ENCODE data around the gene PRPS1.

Gene PRPS1

DNA sequence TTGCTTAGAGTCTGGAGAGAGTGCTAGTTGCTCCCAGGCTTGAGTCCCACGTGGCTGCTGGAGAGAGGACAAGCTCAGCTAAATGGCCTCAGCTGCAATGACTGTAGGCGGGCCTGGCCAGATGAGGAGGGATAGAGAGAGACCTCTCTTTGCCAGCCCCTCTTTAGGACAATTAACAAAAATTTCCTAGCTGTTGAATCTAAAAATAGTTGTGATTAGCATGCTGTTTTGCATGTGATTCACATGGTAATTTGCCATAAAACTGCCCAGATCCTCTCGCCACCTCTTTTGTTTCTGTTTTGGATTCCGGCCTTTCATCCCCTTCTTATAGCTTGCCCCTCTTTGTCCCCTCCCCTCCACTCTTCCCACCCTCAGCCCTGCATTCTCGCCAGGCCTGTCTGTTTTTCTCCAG, 28.9 kb upstream of the PRPS1 start:
- POLR2A ChIA-PET: interaction anchor here (1.3 to 2.7 kb wide), 2 partner anchors 12 to 29 kb away, joined by 3 to 8 read pairs; partner anchors contain the start of gene PRPS1
- no peak for DNase-seq (ENCODE audit: extremely low spot score)
- CTCF ChIA-PET: no interaction called here
- TF ChIP-seq FOXM1 (IDR thresholded peaks at IDR 0.05; ENCODE audit: borderline replicate concordance) (no peak), ZNF384 (IDR thresholded peaks at IDR 0.05) (no peak), CTBP1 (IDR thresholded peaks at IDR 0.05; ENCODE audit: borderline replicate concordance) (no peak), TARDBP (IDR thresholded peaks at IDR 0.05) (no peak), SP1 (IDR thresholded peaks at IDR 0.05) (no peak), HDGF (IDR thresholded peaks at IDR 0.05; ENCODE audit: borderline replicate concordance) (no peak), NFRKB (IDR thresholded peaks at IDR 0.05) (no peak), LEF1 (IDR thresholded peaks at IDR 0.05; ENCODE audit: borderline replicate concordance) (no peak), SUZ12 (IDR thresholded peaks at IDR 0.05) (no peak), ELF4 (IDR thresholded peaks at IDR 0.05) (no peak), BHLHE40 (IDR thresholded peaks at IDR 0.05; ENCODE audit: borderline replicate concordance) (no peak), FOXK2 (IDR thresholded peaks at IDR 0.05) (no peak), L3MBTL2 (conservative IDR thresholded peaks at IDR 0.05) (no peak), FOXA1 (IDR thresholded peaks at IDR 0.05) (no peak), ARNT (IDR thresholded peaks at IDR 0.05) (no peak)
- TF ChIP-seq, protein P1, sequence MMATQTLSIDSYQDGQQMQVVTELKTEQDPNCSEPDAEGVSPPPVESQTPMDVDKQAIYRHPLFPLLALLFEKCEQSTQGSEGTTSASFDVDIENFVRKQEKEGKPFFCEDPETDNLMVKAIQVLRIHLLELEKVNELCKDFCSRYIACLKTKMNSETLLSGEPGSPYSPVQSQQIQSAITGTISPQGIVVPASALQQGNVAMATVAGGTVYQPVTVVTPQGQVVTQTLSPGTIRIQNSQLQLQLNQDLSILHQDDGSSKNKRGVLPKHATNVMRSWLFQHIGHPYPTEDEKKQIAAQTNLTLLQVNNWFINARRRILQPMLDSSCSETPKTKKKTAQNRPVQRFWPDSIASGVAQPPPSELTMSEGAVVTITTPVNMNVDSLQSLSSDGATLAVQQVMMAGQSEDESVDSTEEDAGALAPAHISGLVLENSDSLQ (IDR thresholded peaks at IDR 0.05): no peak

DNA sequence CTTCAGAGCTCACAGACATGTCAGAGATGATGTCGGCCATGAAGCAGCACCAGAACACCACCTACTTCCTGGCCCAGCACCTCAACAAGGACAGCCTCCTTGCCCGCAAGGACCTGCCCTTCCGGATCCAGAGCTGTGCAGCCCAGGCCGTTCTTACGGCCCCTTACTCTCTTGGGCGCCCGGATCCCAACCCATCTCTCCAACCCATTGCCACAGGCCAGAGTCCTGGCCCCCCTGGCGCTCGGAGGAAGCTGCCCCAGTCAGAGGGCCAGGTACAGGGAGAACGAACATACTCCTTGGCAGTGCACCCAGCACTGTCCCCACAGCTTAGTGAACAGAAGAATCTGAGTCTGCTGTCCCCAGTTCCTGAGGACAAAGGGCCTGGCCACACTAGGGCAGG, 27.9 kb upstream of the PRPS1 start:
- DNase-seq (ENCODE audit: extremely low spot score): no peak
- ChIA-PET CTCF (no interaction called here), POLR2A (interaction anchor here (1.3 to 2.7 kb wide), 2 partner anchors 13 to 28 kb away, joined by 3 to 8 read pairs; partner anchors contain the start of gene PRPS1)
- no peak for TF ChIP-seq ZNF384 (IDR thresholded peaks at IDR 0.05)
- TF ChIP-seq FOXA1 (IDR thresholded peaks at IDR 0.05): no peak
- TF ChIP-seq NFRKB (IDR thresholded peaks at IDR 0.05): no peak
- no peak for TF ChIP-seq FOXM1 (IDR thresholded peaks at IDR 0.05; ENCODE audit: borderline replicate concordance)
- no peak for TF ChIP-seq SP1 (IDR thresholded peaks at IDR 0.05)
- TF ChIP-seq FOXK2 (IDR thresholded peaks at IDR 0.05): no peak
- TF ChIP-seq BHLHE40 (IDR thresholded peaks at IDR 0.05; ENCODE audit: borderline replicate concordance): no peak
- TF ChIP-seq, protein P1 (IDR thresholded peaks at IDR 0.05): no peak
- TF ChIP-seq HDGF (IDR thresholded peaks at IDR 0.05; ENCODE audit: borderline replicate concordance): no peak
- TF ChIP-seq TARDBP (IDR thresholded peaks at IDR 0.05): no peak
- no peak for TF ChIP-seq ARNT (IDR thresholded peaks at IDR 0.05)
- no peak for TF ChIP-seq SUZ12 (IDR thresholded peaks at IDR 0.05)
- no peak for TF ChIP-seq LEF1 (IDR thresholded peaks at IDR 0.05; ENCODE audit: borderline replicate concordance)
- TF ChIP-seq L3MBTL2 (conservative IDR thresholded peaks at IDR 0.05): no peak
- no peak for TF ChIP-seq ELF4 (IDR thresholded peaks at IDR 0.05)
- TF ChIP-seq CTBP1 (IDR thresholded peaks at IDR 0.05; ENCODE audit: borderline replicate concordance): no peak

DNA sequence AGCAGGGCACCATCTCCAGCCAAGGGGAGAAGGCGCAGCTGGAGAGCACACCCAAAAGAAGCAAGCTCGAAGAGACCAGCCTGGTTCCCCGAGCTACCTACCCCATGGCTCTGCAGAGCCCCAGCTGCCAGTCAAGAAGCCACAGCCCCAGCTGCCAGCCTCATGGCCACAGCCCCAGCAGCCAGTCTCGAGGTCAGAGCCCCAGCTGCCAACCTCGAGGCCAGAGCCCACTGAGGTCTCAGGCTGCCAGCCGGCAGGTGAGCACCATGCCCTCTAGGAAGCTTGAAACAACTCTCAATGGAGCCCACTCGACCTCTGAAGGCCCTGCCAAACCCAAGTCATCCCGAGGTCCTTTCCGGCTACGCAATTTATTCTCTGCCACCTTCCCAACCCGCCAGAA, 27.0 kb upstream of the PRPS1 start:
- POLR2A ChIA-PET: interaction anchor here (2.7 kb wide), 1 partner anchor 27 kb away, joined by 8 read pairs; the partner anchor contains the start of gene PRPS1
- no peak for DNase-seq (ENCODE audit: extremely low spot score)
- CTCF ChIA-PET: no interaction called here
- TF ChIP-seq L3MBTL2 (conservative IDR thresholded peaks at IDR 0.05) (no peak), ARNT (IDR thresholded peaks at IDR 0.05) (no peak), ZNF384 (IDR thresholded peaks at IDR 0.05) (no peak), CTBP1 (IDR thresholded peaks at IDR 0.05; ENCODE audit: borderline replicate concordance) (no peak), FOXM1 (IDR thresholded peaks at IDR 0.05; ENCODE audit: borderline replicate concordance) (no peak), ELF4 (IDR thresholded peaks at IDR 0.05) (no peak), FOXA1 (IDR thresholded peaks at IDR 0.05) (no peak), HDGF (IDR thresholded peaks at IDR 0.05; ENCODE audit: borderline replicate concordance) (no peak), NFRKB (IDR thresholded peaks at IDR 0.05) (no peak)

DNA sequence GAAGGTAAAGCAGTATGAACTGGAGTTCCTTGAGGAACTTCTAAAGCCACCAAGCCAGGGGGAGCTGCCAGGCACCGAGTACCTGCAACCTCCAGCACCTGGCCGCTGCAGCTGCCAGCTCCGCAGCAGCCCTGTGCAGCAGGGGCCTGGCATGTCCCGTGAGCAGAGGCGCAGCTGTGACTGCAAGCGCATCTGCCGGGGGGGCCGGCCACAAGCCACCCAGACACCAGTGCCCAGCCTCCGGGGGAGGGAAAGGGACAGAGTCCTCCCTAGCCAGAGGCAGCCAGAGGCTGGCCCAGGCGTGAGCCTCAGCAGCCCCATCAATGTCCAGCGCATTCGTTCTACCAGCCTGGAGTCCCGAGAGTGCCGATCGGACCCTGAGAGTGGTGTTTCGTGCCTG, 26.6 kb upstream of the PRPS1 start:
- POLR2A ChIA-PET: interaction anchor here (2.1 kb wide), 1 partner anchor 27 kb away, joined by 8 read pairs; the partner anchor contains the start of gene PRPS1
- DNase-seq (ENCODE audit: extremely low spot score): no peak

DNA sequence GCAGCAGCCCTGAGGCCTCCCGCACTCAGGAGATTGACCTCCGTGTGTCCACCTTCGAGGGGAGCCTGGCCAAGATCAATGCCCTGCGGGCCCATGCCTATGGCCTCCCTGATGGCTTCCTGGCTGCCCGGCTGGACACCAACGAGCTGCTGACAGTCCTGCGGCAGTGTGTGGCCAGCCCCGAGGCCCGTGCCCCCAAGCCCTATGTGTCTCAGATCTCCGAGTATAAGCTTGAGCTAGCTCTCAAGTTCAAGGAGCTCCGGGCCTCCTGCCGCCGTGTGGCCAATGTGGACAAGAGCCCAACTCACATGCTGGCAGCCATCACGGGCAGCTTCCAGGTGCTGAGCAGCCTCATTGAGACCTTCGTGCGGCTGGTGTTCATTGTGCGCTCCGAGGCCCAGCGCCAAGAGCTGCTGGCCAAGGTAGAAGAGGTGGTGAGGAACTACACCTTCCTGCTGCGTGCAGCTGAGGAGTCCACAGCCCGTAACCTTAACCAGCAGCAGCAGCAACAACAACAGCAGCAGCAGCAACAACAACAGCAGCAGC, 25.5 kb upstream of the PRPS1 start:
- ChIA-PET POLR2A (interaction anchor here (1.1 to 2.1 kb wide), 2 partner anchors 24 to 26 kb away, joined by 3 to 8 read pairs; partner anchors contain the start of gene PRPS1), CTCF (no interaction called here)
- TF ChIP-seq ZNF384 (IDR thresholded peaks at IDR 0.05): no peak
- no peak for TF ChIP-seq SUZ12 (IDR thresholded peaks at IDR 0.05)
- no peak for TF ChIP-seq FOXA1 (IDR thresholded peaks at IDR 0.05)
- TF ChIP-seq HDGF (IDR thresholded peaks at IDR 0.05; ENCODE audit: borderline replicate concordance): no peak
- TF ChIP-seq FOXM1 (IDR thresholded peaks at IDR 0.05; ENCODE audit: borderline replicate concordance): no peak
- TF ChIP-seq, protein P1 (IDR thresholded peaks at IDR 0.05): no peak
- no peak for TF ChIP-seq TARDBP (IDR thresholded peaks at IDR 0.05)
- no peak for TF ChIP-seq CTBP1 (IDR thresholded peaks at IDR 0.05; ENCODE audit: borderline replicate concordance)
- no peak for TF ChIP-seq BHLHE40 (IDR thresholded peaks at IDR 0.05; ENCODE audit: borderline replicate concordance)
- TF ChIP-seq L3MBTL2 (conservative IDR thresholded peaks at IDR 0.05): no peak
- no peak for TF ChIP-seq ARNT (IDR thresholded peaks at IDR 0.05)
- TF ChIP-seq FOXK2 (IDR thresholded peaks at IDR 0.05): no peak
- no peak for TF ChIP-seq LEF1 (IDR thresholded peaks at IDR 0.05; ENCODE audit: borderline replicate concordance)
- no peak for DNase-seq (ENCODE audit: extremely low spot score)

More for the DNA sequence above, 26.6 kb upstream of the PRPS1 start:
- TF ChIP-seq LEF1 (IDR thresholded peaks at IDR 0.05; ENCODE audit: borderline replicate concordance): no peak
- no peak for TF ChIP-seq FOXM1 (IDR thresholded peaks at IDR 0.05; ENCODE audit: borderline replicate concordance)
- no peak for TF ChIP-seq TARDBP (IDR thresholded peaks at IDR 0.05)
- no peak for TF ChIP-seq NFRKB (IDR thresholded peaks at IDR 0.05)
- no peak for TF ChIP-seq FOXA1 (IDR thresholded peaks at IDR 0.05)
- TF ChIP-seq ZNF384 (IDR thresholded peaks at IDR 0.05): no peak
- no peak for TF ChIP-seq ELF4 (IDR thresholded peaks at IDR 0.05)
- TF ChIP-seq ARNT (IDR thresholded peaks at IDR 0.05): no peak
- TF ChIP-seq L3MBTL2 (conservative IDR thresholded peaks at IDR 0.05): no peak
- CTCF ChIA-PET: no interaction called here

Measured in HEK293T (cell line).